ENCODE measurements around the gene OR1B1.

Gene OR1B1

GRCh38 chr9:122657527-122657926, at the start of gene OR1B1:
Gene OR1B1, minus strand, starts transcription at chr9:122657627.
- Histone ChIP-seq H3K4me1 (ENCODE audit: control insufficient read depth, insufficient read depth, low read length) (no peaks in the 10 kb centered on the region), H3K27me3 (ENCODE audit: control insufficient read depth, insufficient read depth, low read length) (no peaks in the 10 kb centered on the region), H3K4me3 (ENCODE audit: low read length) (no peak within 1 kb of the TSS), H3K9me3 (ENCODE audit: control insufficient read depth, insufficient read depth, low read length) (peaks cover 5% of the 10 kb centered on the region), H3K27ac (ENCODE audit: low read length) (no peak within 1 kb of the TSS), H3K36me3 (ENCODE audit: control insufficient read depth, insufficient read depth, low read length) (no peaks in the 10 kb centered on the region)
- WGBS (ENCODE audit: insufficient coverage, insufficient read length): no CpG with 5 or more reads among the region's 3 CpGs
- no peak for DNase-seq (ENCODE audit: low read depth, low spot score)

GRCh38 chr9:122695696-122696095, 38.3 kb upstream of the OR1B1 start:
- Histone ChIP-seq H3K27ac (ENCODE audit: low read length) (no peak overlapping the region), H3K9me3 (ENCODE audit: control insufficient read depth, insufficient read depth, low read length) (peaks cover 1% of the 10 kb centered on the region; the same call in 1 of the 2 replicates)
- no CpG with 5 or more reads among the region's 1 CpG for WGBS (ENCODE audit: insufficient coverage, insufficient read length)

GRCh38 chr9:122684851-122685250, 27.4 kb upstream of the OR1B1 start:
- DNase-seq (ENCODE audit: low read depth, low spot score): no peak
- Histone ChIP-seq H3K9me3 (ENCODE audit: control insufficient read depth, insufficient read depth, low read length) (peaks cover 8% of the 10 kb centered on the region), H3K36me3 (ENCODE audit: control insufficient read depth, insufficient read depth, low read length) (no peaks in the 10 kb centered on the region), H3K4me1 (ENCODE audit: control insufficient read depth, insufficient read depth, low read length) (no peaks in the 10 kb centered on the region), H3K27me3 (ENCODE audit: control insufficient read depth, insufficient read depth, low read length) (no peaks in the 10 kb centered on the region), H3K4me3 (ENCODE audit: low read length) (no peak overlapping the region), H3K27ac (ENCODE audit: low read length) (no peak overlapping the region)

More at GRCh38 chr9:122695696-122696095, 38.3 kb upstream of the OR1B1 start:
- no peaks in the 10 kb centered on the region for H3K4me1 ChIP-seq (ENCODE audit: control insufficient read depth, insufficient read depth, low read length)
- H3K4me3 ChIP-seq (ENCODE audit: low read length): no peak overlapping the region
- no peaks in the 10 kb centered on the region for H3K27me3 ChIP-seq (ENCODE audit: control insufficient read depth, insufficient read depth, low read length)
- DNase-seq (ENCODE audit: low read depth, low spot score): no peak
- no peaks in the 10 kb centered on the region for H3K36me3 ChIP-seq (ENCODE audit: control insufficient read depth, insufficient read depth, low read length)

- no CpG with 5 or more reads among the region's 2 CpGs for WGBS (ENCODE audit: insufficient coverage, insufficient read length)
- no peak for DNase-seq (ENCODE audit: low read depth, low spot score)
- Histone ChIP-seq H3K4me3 (ENCODE audit: low read length) (no peak overlapping the region), H3K36me3 (ENCODE audit: control insufficient read depth, insufficient read depth, low read length) (no peaks in the 10 kb centered on the region), H3K27me3 (ENCODE audit: control insufficient read depth, insufficient read depth, low read length) (no peaks in the 10 kb centered on the region), H3K27ac (ENCODE audit: low read length) (no peak overlapping the region), H3K4me1 (ENCODE audit: control insufficient read depth, insufficient read depth, low read length) (no peaks in the 10 kb centered on the region), H3K9me3 (ENCODE audit: control insufficient read depth, insufficient read depth, low read length) (peaks cover 2% of the 10 kb centered on the region)
These were observed 15.1 kb upstream of the OR1B1 start for GRCh38 chr9:122672481-122672880.

- WGBS (ENCODE audit: insufficient coverage, insufficient read length): no CpG with 5 or more reads among the region's 2 CpGs
- no peak for DNase-seq (ENCODE audit: low read depth, low spot score)
- Histone ChIP-seq H3K9me3 (ENCODE audit: control insufficient read depth, insufficient read depth, low read length) (peaks cover 8% of the 10 kb centered on the region), H3K27ac (ENCODE audit: low read length) (no peak within 1 kb of the TSS), H3K4me1 (ENCODE audit: control insufficient read depth, insufficient read depth, low read length) (no peaks in the 10 kb centered on the region), H3K36me3 (ENCODE audit: control insufficient read depth, insufficient read depth, low read length) (no peaks in the 10 kb centered on the region), H3K27me3 (ENCODE audit: control insufficient read depth, insufficient read depth, low read length) (no peaks in the 10 kb centered on the region; the same call in 1 of the 2 replicates), H3K4me3 (ENCODE audit: low read length) (no peak within 1 kb of the TSS)
These were observed 4.0 kb upstream of the OR1B1 start, which contains the start of gene OR1L1 for GRCh38 chr9:122661416-122661815. Gene OR1L1, plus strand, starts transcription at chr9:122661716. Its CDS starts 0 bp downstream, at chr9:122661716.

GRCh38 chr9:122656378-122656777, 1.0 kb downstream of the OR1B1 start:
- no peaks in the 10 kb centered on the region for H3K4me1 ChIP-seq (ENCODE audit: control insufficient read depth, insufficient read depth, low read length)
- H3K9me3 ChIP-seq (ENCODE audit: control insufficient read depth, insufficient read depth, low read length): peaks cover 3% of the 10 kb centered on the region
- no peaks in the 10 kb centered on the region for H3K36me3 ChIP-seq (ENCODE audit: control insufficient read depth, insufficient read depth, low read length)
- no peak for DNase-seq (ENCODE audit: low read depth, low spot score)
- H3K4me3 ChIP-seq (ENCODE audit: low read length): no peak overlapping the region
- no peak overlapping the region for H3K27ac ChIP-seq (ENCODE audit: low read length)
- no CpG with 5 or more reads among the region's 1 CpG for WGBS (ENCODE audit: insufficient coverage, insufficient read length)
- no peaks in the 10 kb centered on the region for H3K27me3 ChIP-seq (ENCODE audit: control insufficient read depth, insufficient read depth, low read length)

- Histone ChIP-seq H3K9me3 (ENCODE audit: control insufficient read depth, insufficient read depth, low read length) (peaks cover 11% of the 10 kb centered on the region), H3K27me3 (ENCODE audit: control insufficient read depth, insufficient read depth, low read length) (no peaks in the 10 kb centered on the region), H3K36me3 (ENCODE audit: control insufficient read depth, insufficient read depth, low read length) (no peaks in the 10 kb centered on the region), H3K4me1 (ENCODE audit: control insufficient read depth, insufficient read depth, low read length) (no peaks in the 10 kb centered on the region), H3K27ac (ENCODE audit: low read length) (no peak overlapping the region), H3K4me3 (ENCODE audit: low read length) (no peak overlapping the region)
- no peak for DNase-seq (ENCODE audit: low read depth, low spot score)
- WGBS (ENCODE audit: insufficient coverage, insufficient read length): no CpG with 5 or more reads among the region's 2 CpGs
These were observed 15.2 kb downstream of the OR1B1 start for GRCh38 chr9:122642226-122642625.

- no peak overlapping the region for H3K27ac ChIP-seq (ENCODE audit: low read length)
- no peaks in the 10 kb centered on the region for H3K4me1 ChIP-seq (ENCODE audit: control insufficient read depth, insufficient read depth, low read length)
- peaks cover 4% of the 10 kb centered on the region for H3K9me3 ChIP-seq (ENCODE audit: control insufficient read depth, insufficient read depth, low read length)
- DNase-seq (ENCODE audit: low read depth, low spot score): no peak
- H3K4me3 ChIP-seq (ENCODE audit: low read length): no peak overlapping the region
- no CpG with 5 or more reads among the region's 7 CpGs for WGBS (ENCODE audit: insufficient coverage, insufficient read length)
- H3K36me3 ChIP-seq (ENCODE audit: control insufficient read depth, insufficient read depth, low read length): no peaks in the 10 kb centered on the region
- no peaks in the 10 kb centered on the region for H3K27me3 ChIP-seq (ENCODE audit: control insufficient read depth, insufficient read depth, low read length)
These were observed 37.4 kb downstream of the OR1B1 start for GRCh38 chr9:122619996-122620395.

GRCh38 chr9:122614362-122614761, 43.1 kb downstream of the OR1B1 start, which contains the start of gene OR1Q1:
Gene OR1Q1, plus strand, starts transcription at chr9:122614738. Its CDS starts 0 bp downstream, at chr9:122614738.
- Histone ChIP-seq H3K36me3 (ENCODE audit: control insufficient read depth, insufficient read depth, low read length) (no peaks in the 10 kb centered on the region), H3K4me1 (ENCODE audit: control insufficient read depth, insufficient read depth, low read length) (no peaks in the 10 kb centered on the region), H3K4me3 (ENCODE audit: low read length) (no peak within 1 kb of the TSS), H3K27me3 (ENCODE audit: control insufficient read depth, insufficient read depth, low read length) (no peaks in the 10 kb centered on the region), H3K27ac (ENCODE audit: low read length) (no peak within 1 kb of the TSS), H3K9me3 (ENCODE audit: control insufficient read depth, insufficient read depth, low read length) (peaks cover 13% of the 10 kb centered on the region)
- DNase-seq (ENCODE audit: low read depth, low spot score): no peak
- WGBS (ENCODE audit: insufficient coverage, insufficient read length): no CpG with 5 or more reads among the region's 1 CpG

- no CpG with 5 or more reads among the region's 4 CpGs for WGBS (ENCODE audit: insufficient coverage, insufficient read length)
- Histone ChIP-seq H3K9me3 (ENCODE audit: control insufficient read depth, insufficient read depth, low read length) (peaks cover 17% of the 10 kb centered on the region), H3K27me3 (ENCODE audit: control insufficient read depth, insufficient read depth, low read length) (no peaks in the 10 kb centered on the region), H3K4me3 (ENCODE audit: low read length) (no peak overlapping the region), H3K4me1 (ENCODE audit: control insufficient read depth, insufficient read depth, low read length) (no peaks in the 10 kb centered on the region), H3K36me3 (ENCODE audit: control insufficient read depth, insufficient read depth, low read length) (no peaks in the 10 kb centered on the region), H3K27ac (ENCODE audit: low read length) (no peak overlapping the region)
- no peak for DNase-seq (ENCODE audit: low read depth, low spot score)
These were observed 47.6 kb downstream of the OR1B1 start for GRCh38 chr9:122609804-122610203.

GRCh38 chr9:122606587-122606986, 50.8 kb downstream of the OR1B1 start:
- H3K36me3 ChIP-seq (ENCODE audit: control insufficient read depth, insufficient read depth, low read length): no peaks in the 10 kb centered on the region
- peaks cover 15% of the 10 kb centered on the region for H3K9me3 ChIP-seq (ENCODE audit: control insufficient read depth, insufficient read depth, low read length)
- H3K4me3 ChIP-seq (ENCODE audit: low read length): no peak overlapping the region
- H3K4me1 ChIP-seq (ENCODE audit: control insufficient read depth, insufficient read depth, low read length): no peaks in the 10 kb centered on the region
- DNase-seq (ENCODE audit: low read depth, low spot score): no peak
- no peak overlapping the region for H3K27ac ChIP-seq (ENCODE audit: low read length)
- WGBS (ENCODE audit: insufficient coverage, insufficient read length): no CpG with 5 or more reads among the region's 1 CpG
- H3K27me3 ChIP-seq (ENCODE audit: control insufficient read depth, insufficient read depth, low read length): no peaks in the 10 kb centered on the region
